Daoy (cell line): ENCODE data around the gene CNTNAP2. TPM values are rescaled to one million over a fixed set of nuclear protein-coding genes. Genes with fewer than 3 reads are reported as not detected.

Source experiments
- DNase-seq: peaks from one replicate; pipeline ENCODE4 v3.0.0-alpha.2; 2015; ENCODE audit warnings: low read depth
- total RNA-seq: library from RNA; depleted of rRNA; stranded (reverse); fragments of >200 nt; shearing (Covaris generic); gene quantifications from 2 replicates; pipeline ENCODE4 v1.2.3, GENCODE V29; 2014

CNTNAP2 gene
- total RNA-seq, 1 experiment from 2014 or later = 6.4 TPM

- no peak for DNase-seq
Observed at GRCh38 chr7:146670532-146670931, 553.9 kb downstream of the CNTNAP2 start.

DNA sequence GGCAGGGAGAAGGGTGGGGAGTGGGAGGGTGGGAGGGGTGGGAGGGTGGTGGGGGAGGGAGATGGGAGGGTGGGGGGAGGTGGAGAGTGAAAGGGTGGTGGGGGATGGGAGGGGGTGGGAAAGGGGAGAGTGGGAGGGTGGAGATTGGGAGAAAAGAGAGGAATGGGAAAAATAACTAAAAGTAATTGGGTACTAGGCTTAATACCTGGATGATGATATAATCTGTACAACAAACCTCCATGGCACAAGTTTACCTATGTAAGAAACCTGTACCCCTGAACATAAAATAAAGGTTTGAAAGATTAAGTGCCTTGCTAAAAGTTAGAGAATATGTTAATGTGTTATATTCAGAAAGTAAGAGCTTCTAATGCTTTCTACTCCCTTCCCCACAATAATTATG, 564.9 kb downstream of the CNTNAP2 start:
- DNase-seq = no peak

DNA sequence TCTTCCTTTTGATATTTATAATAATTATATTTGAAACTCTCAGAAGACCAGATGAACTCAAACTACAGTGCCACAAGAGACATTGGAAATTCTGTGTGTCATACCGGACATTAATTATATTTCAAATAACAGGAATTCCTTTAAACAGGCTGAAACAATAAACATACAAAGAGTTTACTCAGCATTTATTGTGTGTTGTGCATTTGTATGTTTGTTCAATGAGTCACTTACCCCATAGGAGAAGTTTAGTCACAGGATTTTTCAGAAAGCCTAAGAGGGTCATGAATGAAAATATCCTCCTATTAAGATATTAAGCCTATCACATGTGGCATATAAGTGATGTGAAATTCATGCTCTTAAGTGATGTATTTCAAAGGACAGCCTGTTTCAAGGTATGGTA, 566.8 kb downstream of the CNTNAP2 start:
- no peak for DNase-seq

- no peak for DNase-seq
Observed at GRCh38 chr7:146690987-146691386, 574.4 kb downstream of the CNTNAP2 start.

GRCh38 chr7:146698995-146699610, 582.5 kb downstream of the CNTNAP2 start:
- no peak for DNase-seq

DNA sequence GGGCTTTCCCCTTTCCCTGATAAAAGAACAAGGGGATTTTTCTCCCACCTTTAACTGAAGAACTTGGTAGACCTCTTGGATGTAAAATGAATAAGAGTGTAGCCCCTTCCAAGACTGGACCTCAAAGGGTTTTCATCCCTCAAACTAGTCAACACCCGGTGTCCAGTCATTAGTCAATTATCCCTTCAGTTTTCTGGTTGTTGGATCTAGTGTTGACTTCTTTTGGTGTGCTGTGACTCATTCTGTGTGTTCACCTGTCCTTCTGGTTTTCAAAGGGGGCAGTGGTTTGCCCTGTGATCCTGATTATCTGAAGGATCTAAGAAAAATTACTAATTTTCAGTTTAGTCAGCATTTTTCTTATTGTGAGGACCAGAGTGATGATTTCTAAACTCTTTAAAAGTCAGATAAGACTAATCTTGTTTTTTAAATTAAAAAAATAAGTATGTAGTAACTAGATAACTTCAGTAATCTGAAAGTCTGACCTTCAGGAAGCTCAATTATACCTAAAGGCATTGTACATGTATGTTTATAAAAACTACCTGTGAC, 583.5 kb downstream of the CNTNAP2 start:
- no peak for DNase-seq

- no peak for DNase-seq
Observed at GRCh38 chr7:146701166-146701565, 584.6 kb downstream of the CNTNAP2 start.

DNA sequence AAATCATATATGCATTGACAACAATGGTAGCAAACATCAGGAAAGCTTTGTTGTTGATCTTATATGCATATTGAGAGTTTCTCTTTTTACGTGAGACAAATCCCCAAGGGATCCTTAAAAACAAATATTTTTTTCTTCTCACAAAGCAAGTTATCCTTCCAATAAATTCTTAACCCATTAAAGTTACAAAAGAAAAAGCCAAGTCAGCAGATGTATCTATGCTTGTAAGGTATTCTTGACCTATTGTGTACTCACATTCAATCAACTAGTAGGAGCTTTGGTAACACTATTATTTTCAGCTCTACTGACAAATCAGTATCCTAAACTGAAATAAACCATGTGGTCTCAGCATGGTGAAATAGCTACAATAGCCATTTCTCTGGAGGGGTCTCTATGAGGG, 586.3 kb downstream of the CNTNAP2 start:
- DNase-seq = no peak

GRCh38 chr7:146709451-146710027, 592.9 kb downstream of the CNTNAP2 start:
- DNase-seq = no peak

DNA sequence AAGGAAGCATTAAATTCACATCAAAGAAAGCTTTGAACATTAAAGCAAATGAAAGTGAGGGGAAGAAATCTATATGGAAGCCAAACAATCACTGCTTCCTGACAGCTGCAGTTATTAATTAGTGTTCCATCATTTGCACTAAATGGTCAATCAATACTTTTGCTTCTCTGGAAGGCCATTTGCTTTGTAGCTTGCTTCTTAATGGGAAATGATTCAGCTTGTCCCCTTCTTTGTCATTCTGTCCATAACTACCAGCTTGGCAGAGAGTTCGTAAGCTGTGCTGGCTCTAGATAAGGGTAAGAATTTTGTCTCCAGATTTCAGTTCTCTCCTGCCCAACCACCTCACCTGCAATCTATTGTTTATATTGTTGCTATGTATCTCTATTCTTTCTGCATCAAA, 596.6 kb downstream of the CNTNAP2 start:
- no peak for DNase-seq

GRCh38 chr7:146713934-146714333, 597.3 kb downstream of the CNTNAP2 start:
- DNase-seq = no peak

- no peak for DNase-seq
Observed at GRCh38 chr7:146720195-146720594, 603.6 kb downstream of the CNTNAP2 start.

DNA sequence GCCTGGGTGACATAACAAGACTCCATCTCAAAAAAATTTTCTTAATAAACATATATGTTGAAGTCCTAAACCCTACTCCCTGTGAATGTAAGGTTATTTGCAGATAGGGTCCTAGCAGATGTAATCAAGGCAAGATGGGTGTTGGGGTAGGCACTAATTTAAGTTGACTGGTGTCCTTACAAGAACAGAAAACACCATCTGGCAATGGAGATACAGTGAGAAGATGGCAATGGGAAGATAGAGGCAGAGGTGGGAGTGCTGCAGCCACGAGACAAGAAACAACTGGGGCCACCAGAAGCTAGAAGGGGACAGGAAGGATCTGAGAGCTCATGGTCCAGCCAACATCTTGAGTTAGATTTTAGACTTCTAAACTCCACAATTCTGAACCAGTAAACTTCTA, 606.4 kb downstream of the CNTNAP2 start:
- DNase-seq = no peak

GRCh38 chr7:146725520-146725919, 608.9 kb downstream of the CNTNAP2 start:
- DNase-seq = no peak

GRCh38 chr7:146728141-146728540, 611.5 kb downstream of the CNTNAP2 start:
- no peak for DNase-seq

GRCh38 chr7:146728611-146729010, 612.0 kb downstream of the CNTNAP2 start:
- no peak for DNase-seq

DNA sequence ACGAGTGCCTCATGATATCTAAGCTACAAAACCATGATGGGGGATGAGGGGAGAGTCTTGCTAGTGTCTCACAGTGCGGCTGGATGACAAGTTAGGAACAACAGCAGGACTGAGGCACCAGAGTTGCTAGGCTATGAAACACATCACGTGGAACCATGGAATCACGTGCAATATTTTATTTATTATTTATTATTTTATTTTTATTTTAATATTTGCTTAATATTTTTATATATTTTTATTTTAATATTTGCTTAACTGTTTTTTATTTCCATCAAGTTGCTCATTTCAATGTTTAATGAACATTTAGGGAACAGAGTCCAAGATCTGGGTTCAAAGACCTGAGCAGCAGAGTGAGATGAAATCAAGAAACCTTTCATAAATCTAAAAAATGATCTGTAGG, 614.6 kb downstream of the CNTNAP2 start:
- DNase-seq = no peak

DNA sequence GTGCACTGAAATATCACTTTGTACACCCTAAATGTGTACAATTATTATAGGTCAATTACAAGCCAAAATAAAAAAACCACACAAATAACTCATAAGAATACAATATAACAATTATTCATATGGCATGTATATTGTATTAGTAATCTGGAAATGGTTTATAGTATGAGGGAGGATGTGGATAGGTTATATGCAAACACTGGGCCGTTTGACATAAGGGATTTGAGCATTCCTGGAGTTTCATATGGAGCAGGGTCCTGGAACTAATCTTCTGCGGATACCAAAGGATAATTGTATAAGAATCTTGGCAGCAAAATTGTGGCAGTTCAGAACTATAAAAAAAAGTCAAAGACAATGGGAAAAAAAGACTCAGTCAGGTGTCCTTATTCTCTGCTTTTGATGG, 619.4 kb downstream of the CNTNAP2 start:
- DNase-seq = no peak

- no peak for DNase-seq
Observed at GRCh38 chr7:146736446-146737190, 620.0 kb downstream of the CNTNAP2 start.

DNA sequence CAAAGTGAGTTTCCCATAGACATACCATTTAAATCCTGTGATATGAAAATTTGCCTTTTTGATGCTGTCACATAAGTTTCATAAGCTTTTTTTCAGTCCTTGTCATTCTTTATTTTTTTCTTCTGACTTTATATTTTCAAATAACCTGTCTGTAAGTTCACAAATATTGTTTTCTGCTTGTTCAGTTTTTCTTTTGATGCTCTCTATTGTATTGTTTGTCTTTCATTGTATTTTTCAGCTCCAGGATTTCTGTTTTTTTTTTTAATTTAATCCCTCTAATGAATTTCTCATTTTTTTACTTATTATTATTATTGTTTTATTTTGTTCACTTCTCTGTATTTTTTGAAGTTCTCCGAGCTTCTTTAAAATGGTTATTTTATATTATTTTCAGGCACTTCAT, 623.4 kb downstream of the CNTNAP2 start:
- DNase-seq = no peak

DNA sequence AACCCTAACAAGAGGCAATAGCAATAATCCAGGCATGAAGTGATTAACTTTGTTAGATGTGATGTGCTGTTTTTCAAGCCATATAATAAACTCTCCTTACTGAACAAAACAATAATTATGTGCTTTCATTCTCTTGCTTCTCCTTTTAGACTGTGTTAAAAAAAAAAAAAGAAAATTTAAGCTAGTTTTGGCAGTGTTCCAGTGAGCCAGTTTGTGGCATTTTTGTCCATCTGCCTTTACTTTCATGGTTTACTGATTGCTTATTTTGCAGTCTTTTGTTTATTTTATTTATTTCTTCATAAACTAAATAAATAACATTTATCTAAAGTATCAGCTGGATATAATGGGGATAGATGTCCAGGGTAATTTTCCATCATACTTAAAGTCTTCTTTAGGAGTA, 625.3 kb downstream of the CNTNAP2 start:
- DNase-seq = no peak

DNA sequence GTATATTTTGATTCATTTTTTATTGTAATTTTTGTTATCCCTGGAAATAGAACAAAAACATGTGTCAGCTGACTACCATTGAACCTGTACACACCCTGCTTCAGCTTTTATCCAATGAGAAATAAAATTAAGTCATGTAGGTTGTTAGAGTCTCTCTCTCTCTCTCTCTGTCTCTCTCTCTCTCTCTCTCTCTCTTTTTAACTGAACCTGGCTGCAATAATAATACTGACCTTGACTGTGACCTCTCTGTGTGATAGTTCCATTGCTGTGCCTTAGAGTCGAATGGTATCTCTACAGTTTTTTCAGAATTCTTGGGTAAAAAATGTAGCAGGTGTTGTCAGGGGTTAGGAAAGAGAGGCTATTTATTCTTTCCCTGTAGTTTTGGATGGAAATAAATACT, 637.8 kb downstream of the CNTNAP2 start:
- no peak for DNase-seq

- no peak for DNase-seq
Observed at GRCh38 chr7:146755585-146755984, 639.0 kb downstream of the CNTNAP2 start.
